Measurements from ENCODE around the gene ELOVL4. TPM values are rescaled to one million over a fixed set of nuclear protein-coding genes. Genes with fewer than 3 reads are reported as not detected.

Gene ELOVL4
- total RNA-seq: 1 to 10 TPM; 1.8 to 1.9 TPM
- long read RNA-seq, donor 1, partial matches to known transcripts: 0 of 1 reads
- long read RNA-seq, donor 1, other reads (novel, unspliced or antisense): 0 of 1 reads
- long read RNA-seq, donor 2, partial matches to known transcripts: 0 of 3 reads
- long read RNA-seq, donor 2, other reads (novel, unspliced or antisense): 0 of 3 reads

DNA sequence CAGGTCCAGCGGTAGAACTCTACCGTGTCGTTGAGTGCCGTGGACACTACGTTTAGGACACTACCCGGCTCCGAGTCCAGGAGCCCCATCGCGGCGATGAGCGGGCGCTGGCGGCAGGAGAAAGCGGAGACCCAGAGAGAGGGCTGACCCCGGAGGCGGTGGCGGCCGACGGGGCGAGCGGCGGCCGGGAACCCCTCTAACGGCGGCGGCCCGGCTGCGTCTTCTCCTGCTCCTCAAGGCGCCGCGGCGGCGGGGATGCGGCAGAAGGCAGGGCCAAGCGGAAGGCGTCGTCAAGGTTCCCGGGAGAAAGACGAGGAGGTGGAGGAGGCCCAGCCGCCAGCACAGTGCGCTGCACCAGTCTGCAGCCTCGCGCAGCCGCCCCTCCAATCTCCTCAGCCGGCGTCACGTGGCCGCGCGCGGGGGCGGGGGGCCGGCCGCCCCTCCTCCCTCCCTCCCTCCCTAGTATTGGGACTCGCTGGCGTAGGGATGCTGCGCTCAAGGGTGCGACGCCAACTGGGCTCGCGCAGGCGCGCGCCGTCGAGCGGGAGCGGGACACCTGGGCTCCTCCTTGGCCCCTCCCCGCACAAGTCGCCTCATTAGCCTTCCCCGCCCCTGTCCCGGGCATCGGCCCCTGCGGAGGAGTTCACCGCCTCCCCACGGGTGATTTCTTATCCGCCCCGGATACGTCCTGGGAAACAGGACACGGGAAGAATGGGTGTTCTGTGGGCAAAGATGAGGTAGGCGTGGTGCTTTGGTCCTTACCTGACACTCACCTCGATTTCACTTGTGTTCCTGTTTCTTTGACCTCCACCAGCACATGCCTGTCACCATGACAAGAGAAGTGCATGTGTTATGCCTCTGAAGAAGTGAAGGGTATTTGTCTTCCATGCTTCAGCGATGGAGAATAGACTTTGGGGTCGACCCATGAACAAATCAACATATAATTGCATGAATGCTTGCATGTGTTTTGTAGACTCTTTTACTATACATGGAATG lies at the start of gene ELOVL4:
Gene ELOVL4, minus strand, starts transcription at position 363 of the 996 bp plus-strand sequence. Its CDS starts 274 bp downstream, at position 89.
- DNase-seq (ENCODE audit: low spot score): peak; percentile 89
- intact Hi-C loops (cut with DNase I): no loop called here

- no peak for DNase-seq (ENCODE audit: low spot score)
- intact Hi-C loops (cut with DNase I): no loop called here
These were observed 46.6 kb upstream of the ELOVL4 start for GRCh38 chr6:79993911-79994309.

DNA sequence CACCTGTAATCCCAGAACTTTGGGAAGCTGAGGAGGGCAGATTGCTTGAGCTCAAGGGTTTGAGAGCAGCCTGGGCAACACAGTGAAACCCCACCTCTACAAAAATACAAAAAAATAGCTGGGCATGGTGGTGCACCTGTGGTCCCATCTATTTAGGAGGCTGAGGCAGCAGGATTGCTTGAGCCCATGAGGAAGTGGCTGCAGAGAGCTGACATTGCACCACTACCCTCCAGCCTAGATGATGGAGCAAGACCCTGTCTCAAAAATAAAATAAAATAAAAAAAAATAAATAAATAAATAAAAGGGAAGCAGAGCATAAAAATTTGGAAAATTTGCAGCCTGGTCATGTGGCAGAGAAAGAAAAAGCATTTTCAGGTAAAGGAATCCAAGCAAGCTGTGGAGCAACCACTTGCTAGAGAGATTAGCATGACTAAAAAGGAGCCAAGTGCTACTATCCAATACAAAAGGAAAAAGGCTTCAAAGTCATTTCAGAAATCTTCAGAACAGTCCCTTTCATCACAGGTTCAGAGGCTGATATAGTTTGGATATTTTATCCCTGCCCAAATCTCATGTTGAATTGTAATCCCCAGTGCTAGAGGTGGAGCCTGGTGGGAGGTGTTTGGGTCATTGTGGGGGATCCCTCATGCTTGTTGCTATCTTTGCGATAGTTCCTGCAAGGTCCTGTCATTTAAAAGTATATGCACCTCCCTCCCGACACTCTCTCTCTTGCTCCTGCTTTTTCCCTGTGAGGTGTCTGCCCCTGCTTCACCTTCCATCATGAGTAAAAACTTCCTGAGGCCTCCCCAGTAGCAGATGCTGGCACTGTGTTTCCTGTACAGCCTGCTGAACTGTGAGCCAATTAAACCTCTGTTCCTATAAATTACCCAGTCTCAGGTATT lies 45.9 kb upstream of the ELOVL4 start:
- intact Hi-C loops (cut with DNase I): no loop called here
- no peak for DNase-seq (ENCODE audit: low spot score)

DNA sequence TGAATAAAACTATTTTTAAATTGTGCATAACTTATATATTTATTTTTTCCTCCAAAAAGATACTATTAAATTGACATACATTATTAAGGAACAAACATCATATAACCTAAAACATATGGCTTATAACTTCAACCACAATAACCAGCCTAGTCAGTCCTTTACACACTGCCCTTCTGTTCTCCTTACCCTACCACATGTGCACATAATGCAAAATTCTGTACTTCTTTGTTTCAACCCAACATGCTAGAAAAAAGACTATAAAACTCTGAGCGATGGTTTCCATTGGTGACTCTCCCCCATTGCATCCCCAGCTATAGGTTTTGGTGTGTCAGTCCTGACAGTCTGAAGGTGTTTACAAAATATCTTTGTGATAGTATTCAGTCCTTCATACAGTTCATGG lies 42.3 kb upstream of the ELOVL4 start:
- no peak for DNase-seq (ENCODE audit: low spot score)
- intact Hi-C loops (cut with DNase I): no loop called here

GRCh38 chr6:79985128-79985527 lies 37.8 kb upstream of the ELOVL4 start:
- intact Hi-C loops (cut with DNase I): no loop called here
- DNase-seq (ENCODE audit: low spot score): no peak

DNA sequence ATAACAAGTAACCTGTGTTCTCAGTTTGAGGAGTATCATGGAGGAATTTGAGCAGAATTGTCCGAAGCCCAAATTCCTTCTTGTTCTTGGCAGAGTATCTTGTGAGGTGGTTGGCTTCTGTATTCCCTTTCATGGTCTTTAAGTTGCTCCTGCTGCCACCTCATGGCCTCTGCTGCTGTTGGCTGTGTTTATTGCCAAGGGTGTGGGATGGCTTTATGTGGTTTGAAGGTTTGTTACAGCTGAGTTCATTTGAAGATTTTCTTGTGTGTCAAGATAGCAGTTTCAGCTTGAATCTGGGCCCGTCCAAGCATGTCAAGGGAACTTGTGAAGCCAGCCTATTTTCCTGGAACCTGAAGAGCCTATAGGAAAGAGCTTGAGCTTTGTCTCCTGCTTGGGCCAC lies 36.9 kb upstream of the ELOVL4 start:
- intact Hi-C loops (cut with DNase I): no loop called here
- no peak for DNase-seq (ENCODE audit: low spot score)

- intact Hi-C loops (cut with DNase I): no loop called here
- DNase-seq (ENCODE audit: low spot score): no peak
These were observed 34.3 kb upstream of the ELOVL4 start for GRCh38 chr6:79981652-79982051.

DNA sequence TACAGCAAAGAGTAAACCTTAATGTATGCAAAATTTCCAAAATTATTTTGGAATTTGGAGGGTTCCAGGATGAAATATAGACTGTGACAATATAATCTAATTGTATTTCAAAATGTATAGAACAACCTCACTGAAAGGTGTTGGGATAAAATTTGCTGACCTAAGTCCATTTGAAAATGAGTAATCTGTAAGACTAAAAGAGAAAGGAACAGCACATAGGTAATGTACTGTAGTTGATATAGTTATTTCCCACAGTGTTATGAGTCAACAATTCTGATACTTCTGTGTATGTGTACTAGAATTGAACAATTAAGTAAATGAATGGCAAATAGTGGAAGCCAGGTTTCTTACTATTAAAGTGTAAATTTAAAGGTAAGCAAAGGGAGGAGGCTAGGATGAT lies 23.8 kb upstream of the ELOVL4 start:
- intact Hi-C loops (cut with DNase I): no loop called here
- no peak for DNase-seq (ENCODE audit: low spot score)

- intact Hi-C loops (cut with DNase I): no loop called here
- DNase-seq (ENCODE audit: low spot score): no peak
These were observed 22.4 kb upstream of the ELOVL4 start for GRCh38 chr6:79969784-79970183.

DNA sequence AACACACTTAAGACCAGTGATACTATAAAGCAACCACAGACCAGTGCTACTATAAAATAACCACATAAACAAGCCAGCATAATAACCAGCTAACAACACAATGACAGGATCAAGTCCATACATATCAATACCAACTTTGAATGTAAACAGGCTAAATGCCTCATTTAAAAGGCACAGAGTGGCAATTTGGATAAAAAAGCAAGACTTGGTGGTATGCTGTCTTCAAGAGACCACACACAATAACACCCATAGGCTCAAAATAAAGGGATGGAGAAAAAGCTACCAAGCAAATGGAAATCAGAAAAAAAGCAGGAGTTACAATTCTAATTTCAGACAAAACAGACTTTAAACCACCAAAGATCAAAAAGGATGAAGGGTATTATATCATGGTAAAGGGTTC lies 19.8 kb upstream of the ELOVL4 start:
- intact Hi-C loops (cut with DNase I): no loop called here
- no peak for DNase-seq (ENCODE audit: low spot score)

GRCh38 chr6:79964607-79965081 lies 17.3 kb upstream of the ELOVL4 start:
- DNase-seq (ENCODE audit: low spot score): no peak
- intact Hi-C loops (cut with DNase I): no loop called here

GRCh38 chr6:79954849-79955248 lies 7.5 kb upstream of the ELOVL4 start:
- no peak for DNase-seq (ENCODE audit: low spot score)
- intact Hi-C loops (cut with DNase I): no loop called here

- intact Hi-C loops (cut with DNase I): no loop called here
- no peak for DNase-seq (ENCODE audit: low spot score)
These were observed 1.9 kb upstream of the ELOVL4 start for GRCh38 chr6:79949233-79949632.

- DNase-seq (ENCODE audit: low spot score): peak; percentile 81
- intact Hi-C loops (cut with DNase I): no loop called here
These were observed 822 bp downstream of the ELOVL4 start for GRCh38 chr6:79946272-79947190.

- DNase-seq (ENCODE audit: low spot score): no peak
- intact Hi-C loops (cut with DNase I): no loop called here
These were observed 4.2 kb downstream of the ELOVL4 start for GRCh38 chr6:79943133-79943532.

DNA sequence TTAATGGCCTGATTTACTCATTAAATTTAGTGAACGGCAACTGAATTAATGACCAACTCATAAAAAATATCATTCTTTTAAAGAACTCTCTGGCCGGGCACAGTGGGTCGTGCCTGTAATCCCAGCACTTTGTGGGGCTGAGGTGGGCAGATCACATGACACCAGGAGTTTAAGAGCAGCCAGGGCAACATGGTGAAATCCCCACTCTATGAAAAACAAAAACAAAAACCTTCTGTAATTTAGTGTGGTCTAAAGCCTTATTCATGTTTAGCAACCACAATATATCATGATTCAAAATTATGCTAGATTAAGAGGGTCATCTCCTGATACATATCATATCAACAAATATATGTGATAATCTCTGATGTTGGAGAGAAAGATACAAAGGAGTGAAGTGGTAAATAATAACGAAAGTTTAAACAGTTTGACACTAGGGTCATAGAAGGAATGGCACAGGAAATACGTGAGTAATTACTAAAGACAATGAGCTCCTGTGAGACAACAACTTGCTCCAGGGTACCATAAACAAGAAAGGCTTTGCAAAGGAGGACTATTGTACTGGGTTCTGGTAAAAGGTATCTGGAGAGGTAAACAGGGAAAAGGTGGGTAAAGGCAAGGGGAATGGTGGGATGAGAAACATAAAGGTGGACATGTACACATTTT lies 5.7 kb downstream of the ELOVL4 start:
- intact Hi-C loops (cut with DNase I): no loop called here
- no peak for DNase-seq (ENCODE audit: low spot score)

GRCh38 chr6:79928478-79928998 lies 18.8 kb downstream of the ELOVL4 start:
- intact Hi-C loops (cut with DNase I): no loop called here
- DNase-seq (ENCODE audit: low spot score): no peak

GRCh38 chr6:79927758-79928157 lies 19.6 kb downstream of the ELOVL4 start:
- DNase-seq (ENCODE audit: low spot score): no peak
- intact Hi-C loops (cut with DNase I): no loop called here
